H9 (cell line): ENCODE measurements around the gene PSMD8. TPM values are rescaled to one million over a fixed set of nuclear protein-coding genes. Genes with fewer than 3 reads are reported as not detected.
A peak's percentile ranks its signal among the peaks of the same experiment; 100 is the strongest.

Experiments
- DNase-seq: peaks from one replicate; pipeline ENCODE4 v3.0.0-alpha.2; 2017
- H2AFZ ChIP-seq: one replicate; pipeline ENCODE4 v1.6.1; 2013; ENCODE audit warnings: mild to moderate bottlenecking, low read length, control low read depth, moderate library complexity
- H2AK5ac ChIP-seq: 2 replicates; pipeline ENCODE4 v1.6.1; 2013; ENCODE audit warnings: low read length, control low read depth, mixed read lengths; ENCODE audit not compliant: insufficient read length
- H2BK120ac ChIP-seq: one replicate; pipeline ENCODE4 v1.6.1; 2013; ENCODE audit warnings: low read depth, mild to moderate bottlenecking, low read length, control low read depth, inconsistent platforms; ENCODE audit not compliant: poor library complexity, severe bottlenecking
- H2BK12ac ChIP-seq: 2 replicates; pipeline ENCODE4 v1.6.1; 2013; ENCODE audit warnings: low read length, control low read depth, mixed read lengths, low read depth; ENCODE audit not compliant: insufficient read length
- H2BK15ac ChIP-seq: 2 replicates; pipeline ENCODE4 v1.6.1; 2013; ENCODE audit warnings: low read depth, low read length, control low read depth
- H2BK20ac ChIP-seq: one replicate; pipeline ENCODE4 v1.6.1; 2013; ENCODE audit warnings: low read depth, mild to moderate bottlenecking, low read length, control low read depth, inconsistent platforms; ENCODE audit not compliant: poor library complexity, severe bottlenecking
- H2BK5ac ChIP-seq: 2 replicates; pipeline ENCODE4 v1.6.1; 2013; ENCODE audit warnings: low read length, control low read depth, mixed read lengths; ENCODE audit not compliant: insufficient read length
- H3K14ac ChIP-seq: 2 replicates; pipeline ENCODE4 v1.6.1; 2013; ENCODE audit warnings: low read length, control low read depth; ENCODE audit not compliant: insufficient read depth
- H3K18ac ChIP-seq: 2 replicates; pipeline ENCODE4 v1.6.1; 2013; ENCODE audit warnings: low read depth, mild to moderate bottlenecking, mixed read lengths, low read length, control low read depth; ENCODE audit not compliant: insufficient read length
- H3K23ac ChIP-seq: 2 replicates; pipeline ENCODE4 v1.6.1; 2013; ENCODE audit warnings: low read length, control low read depth, mixed read lengths, low read depth; ENCODE audit not compliant: insufficient read length
- H3K23me2 ChIP-seq: 2 replicates; pipeline ENCODE4 v1.6.1; 2013; ENCODE audit warnings: low read depth, mild to moderate bottlenecking, mixed read lengths, low read length, control low read depth; ENCODE audit not compliant: insufficient read length, poor library complexity, severe bottlenecking
- H3K27ac ChIP-seq: 2 replicates; pipeline ENCODE4 v1.5.1; 2013; ENCODE audit warnings: low read length, control low read depth, mixed read lengths, low read depth; ENCODE audit not compliant: insufficient read length
- H3K27me3 ChIP-seq: 2 replicates; pipeline ENCODE4 v1.6.1; 2013; ENCODE audit warnings: low read length, control low read depth, inconsistent platforms; ENCODE audit not compliant: insufficient read depth
- H3K4ac ChIP-seq: 2 replicates; pipeline ENCODE4 v1.6.1; 2013; ENCODE audit warnings: low read depth, mild to moderate bottlenecking, control low read depth, inconsistent platforms, low read length, moderate library complexity
- H3K4me1 ChIP-seq: 2 replicates; pipeline ENCODE4 v1.6.1; 2013; ENCODE audit warnings: low read length, control low read depth, inconsistent platforms; ENCODE audit not compliant: insufficient read depth
- H3K4me2 ChIP-seq: 2 replicates; pipeline ENCODE4 v1.6.1; 2013; ENCODE audit warnings: low read length, control low read depth, mixed read lengths; ENCODE audit not compliant: insufficient read length, insufficient read depth
- H3K56ac ChIP-seq: 2 replicates; pipeline ENCODE4 v1.6.1; 2013; ENCODE audit warnings: low read depth, mild to moderate bottlenecking, mixed read lengths, low read length, control low read depth; ENCODE audit not compliant: insufficient read length
- H3K79me1 ChIP-seq: 2 replicates; pipeline ENCODE4 v1.6.1; 2013; ENCODE audit warnings: low read depth, mild to moderate bottlenecking, moderate library complexity, low read length, control low read depth, inconsistent platforms; ENCODE audit not compliant: insufficient read depth, poor library complexity, severe bottlenecking
- H3K79me2 ChIP-seq: 2 replicates; pipeline ENCODE4 v1.6.1; 2013; ENCODE audit warnings: low read length, control low read depth, inconsistent platforms; ENCODE audit not compliant: insufficient read depth
- H3K9ac ChIP-seq: 2 replicates; pipeline ENCODE4 v1.6.1; 2013; ENCODE audit warnings: low read length, control low read depth, mixed read lengths; ENCODE audit not compliant: insufficient read length; ENCODE audit errors: extremely low read depth
- H3K9me3 ChIP-seq: one replicate; pipeline ENCODE4 v1.6.1; 2013; ENCODE audit warnings: low read depth, low read length, inconsistent platforms; ENCODE audit not compliant: control insufficient read depth
- H3T11ph ChIP-seq: one replicate; pipeline ENCODE4 v1.6.1; 2013; ENCODE audit warnings: mild to moderate bottlenecking, low read length, control low read depth, inconsistent platforms
- H4K20me1 ChIP-seq: one replicate; pipeline ENCODE4 v1.6.1; 2013; ENCODE audit not compliant: control insufficient read depth, insufficient read length, insufficient read depth
- H4K5ac ChIP-seq: 2 replicates; pipeline ENCODE4 v1.6.1; 2013; ENCODE audit warnings: low read depth, mild to moderate bottlenecking, mixed read lengths, low read length, control low read depth; ENCODE audit not compliant: insufficient read length
- H4K8ac ChIP-seq: replicated peaks from 2 replicates; pipeline ENCODE4 v1.6.1; 2013; ENCODE audit warnings: low read length, control low read depth, mixed read lengths, low read depth; ENCODE audit not compliant: insufficient read length
- H4K91ac ChIP-seq: 2 replicates; pipeline ENCODE4 v1.6.1; 2013; ENCODE audit warnings: low read depth, mild to moderate bottlenecking, moderate library complexity, mixed read lengths, low read length, control low read depth; ENCODE audit not compliant: insufficient read length
- H3K27ac Mint-ChIP-seq, 3 experiments: 2 replicates in 2 of 3; 3 replicates in 1 of 3; pipeline ENCODE4 v1.8.0; 2020 to 2021; ENCODE audit warnings: mixed read lengths in 3 of 3, mild to moderate bottlenecking in 1 of 3, moderate library complexity in 1 of 3
- H3K27me3 Mint-ChIP-seq: 2 replicates; pipeline ENCODE4 v1.8.0; 2021; ENCODE audit warnings: low read depth, mild to moderate bottlenecking, moderate library complexity, mixed read lengths
- H3K36me3 Mint-ChIP-seq, 3 experiments: 2 replicates in 2 of 3; 3 replicates in 1 of 3; pipeline ENCODE4 v1.8.0; 2020 to 2021; ENCODE audit warnings: low read depth in 3 of 3, mixed read lengths in 3 of 3; ENCODE audit not compliant: insufficient read depth in 1 of 3
- H3K4me1 Mint-ChIP-seq, 2 experiments: 2 replicates each; pipeline ENCODE4 v1.8.0; 2020; ENCODE audit warnings: mixed read lengths in 2 of 2
- H3K4me3 Mint-ChIP-seq, 2 experiments: 2 replicates in 1 of 2; 3 replicates in 1 of 2; pipeline ENCODE4 v1.8.0; 2020 to 2021; ENCODE audit warnings: mild to moderate bottlenecking in 2 of 2, mixed read lengths in 2 of 2, moderate library complexity in 1 of 2
- H3K9me3 Mint-ChIP-seq, 2 experiments: 2 replicates in 1 of 2; 3 replicates in 1 of 2; pipeline ENCODE4 v1.8.0; 2020; ENCODE audit warnings: mild to moderate bottlenecking in 2 of 2, mixed read lengths in 2 of 2, moderate library complexity in 1 of 2
- CTCF ChIP-seq: fragments of 200-600 bp; sonication (generic); conservative IDR thresholded peaks from 3 replicates; pipeline ENCODE4 v1.8.0; 2021; ENCODE audit warnings: antibody characterized with exemption, mild to moderate bottlenecking
- WGBS: extraction: QIAGEN DNeasy Blood & Tissue Kit; methylation state at CpG from one replicate; pipeline ENCODE4 v1.1.7; 2013; ENCODE audit warnings: missing lambda C conversion rate, low lambda C conversion rate, mixed read lengths; ENCODE audit not compliant: insufficient read length; ENCODE audit errors: extremely low coverage; 5-methylcytosine and 5-hydroxymethylcytosine counted together
- total RNA-seq: library from RNA; stranded (reverse); gene quantifications from 2 replicates; pipeline ENCODE4 v1.2.1, GENCODE V29; 2021

Gene PSMD8
- total RNA-seq, 1 experiment from 2014 or later: 189 TPM

GRCh38 chr19:38375098-38375493 is 725 bp downstream of the PSMD8 start:
- Histone ChIP-seq H3K9me3 (no peaks in the 10 kb centered on the region), H3K27me3 (no peaks in the 10 kb centered on the region), H4K91ac (no peak overlapping the region), H4K20me1 (peaks cover 3% of the 10 kb centered on the region), H2BK5ac (no peak overlapping the region), H3K56ac (no peak overlapping the region), H3K4me2 (peak overlapping the region; percentile 92), H3K23me2 (peaks cover 12% of the 10 kb centered on the region), H2BK12ac (no peak overlapping the region), H3K23ac (no peak overlapping the region), H4K5ac (no peak overlapping the region), H3K27ac (peak overlapping the region; percentile 37), H2BK120ac (no peak overlapping the region), H2BK15ac (no peak overlapping the region), H4K8ac (no peak overlapping the region), H3K4me1 (no peaks in the 10 kb centered on the region), H3K79me2 (peaks cover 16% of the 10 kb centered on the region; the same call in 1 of the 2 replicates), H2BK20ac (no peak overlapping the region), H3K18ac (peak overlapping the region; percentile 75), H3T11ph (no peak overlapping the region), H3K14ac (peak overlapping the region; percentile 94), H2AK5ac (no peak overlapping the region), H3K4ac (no peak overlapping the region), H3K9ac (peak overlapping the region; percentile 96), H2AFZ (no peak overlapping the region), H3K79me1 (peaks cover 12% of the 10 kb centered on the region)
- H3K4me1 Mint-ChIP-seq: peaks cover 14 to 18% of the 10 kb centered on the region in 2 experiments
- no peak for DNase-seq
- no peaks in the 10 kb centered on the region for H3K9me3 Mint-ChIP-seq
- H3K27me3 Mint-ChIP-seq: peaks cover 25% of the 10 kb centered on the region
- peak overlapping the region; percentile 99 for H3K4me3 Mint-ChIP-seq
- peak overlapping the region; percentile 80 to 99 (median 96) for H3K27ac Mint-ChIP-seq
- no CpG with 5 or more reads among the region's 18 CpGs for WGBS
- peaks cover 13 to 27% (median 17%) of the 10 kb centered on the region in 3 experiments; a peak in 6 of 7 replicates for H3K36me3 Mint-ChIP-seq
- TF ChIP-seq CTCF: no peak
